ENCODE results near the gene PRH1.

Gene PRH1

DNA sequence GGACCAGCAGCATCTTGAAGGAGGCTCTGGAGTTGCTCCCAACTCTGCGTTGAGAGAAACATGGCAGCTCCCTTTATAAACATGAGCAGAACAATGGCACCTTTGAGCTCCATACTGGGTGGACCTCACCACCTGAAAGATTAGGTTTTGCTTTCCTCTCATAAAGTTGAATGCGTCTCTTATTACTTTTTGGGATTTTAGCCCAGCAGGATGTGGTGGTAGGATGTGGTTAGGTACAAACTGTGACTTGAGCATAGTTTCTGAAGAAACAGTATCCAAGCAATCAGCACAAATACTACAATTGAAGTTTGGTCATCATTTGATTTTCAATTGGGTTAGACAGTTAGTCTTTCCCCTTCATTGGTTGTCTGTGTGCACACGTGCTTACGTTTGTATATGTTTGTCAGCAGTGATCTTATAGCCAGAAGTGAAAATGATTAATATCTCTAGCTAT is 34.6 kb downstream of the PRH1 start, which contains the start of gene PRR4:
Gene PRR4, minus strand, starts transcription at position 51 of the 454 bp plus-strand sequence. Its CDS starts 38 bp downstream, at position 13.
- Histone ChIP-seq H3K27ac (ENCODE audit: low read depth, low read length) (no peak within 1 kb of the TSS), H3K9me3 (ENCODE audit: control insufficient read depth in 1 of 2, low read length in 2 of 2) (no peaks in the 10 kb centered on the region), H3K27me3 (ENCODE audit: control insufficient read depth in 1 of 2, insufficient read depth in 2 of 2, low read length in 2 of 2) (no peaks in the 10 kb centered on the region), H3K4me1 (ENCODE audit: control insufficient read depth in 1 of 2, insufficient read depth in 2 of 2, low read length in 2 of 2) (no peaks in the 10 kb centered on the region), H3K36me3 (ENCODE audit: control insufficient read depth in 1 of 2, insufficient read depth in 2 of 2, low read length in 2 of 2) (peaks cover 0 to 4% of the 10 kb centered on the region in 2 donors), H3K9ac (ENCODE audit: low read depth in 1 of 2, low read length in 2 of 2) (no peak within 1 kb of the TSS), H3K4me3 (ENCODE audit: low read depth in 1 of 2, low read length in 2 of 2) (no peak within 1 kb of the TSS)

DNA sequence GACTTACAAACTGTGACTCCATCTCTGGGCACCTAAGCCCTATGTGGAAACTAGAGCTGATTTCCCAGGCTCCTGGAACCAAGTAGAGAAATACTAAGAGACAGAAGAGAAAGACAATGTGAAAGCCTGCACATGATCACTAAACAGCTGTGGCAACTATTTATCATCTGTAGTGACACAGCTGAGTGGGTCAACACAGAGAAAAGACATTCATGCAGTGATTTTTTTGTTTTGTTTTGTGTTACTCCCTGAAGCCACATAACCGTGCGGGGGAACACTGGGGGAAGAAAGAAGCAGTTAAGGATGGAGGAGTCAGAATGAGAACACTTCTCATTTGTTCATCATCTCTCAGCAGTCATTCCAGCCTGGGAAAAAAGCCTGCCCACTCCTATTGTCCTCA is 36.3 kb downstream of the PRH1 start:
- Histone ChIP-seq H3K9me3 (ENCODE audit: control insufficient read depth in 1 of 2, low read length in 2 of 2) (no peaks in the 10 kb centered on the region), H3K36me3 (ENCODE audit: control insufficient read depth in 1 of 2, insufficient read depth in 2 of 2, low read length in 2 of 2) (peaks cover 0 to 4% of the 10 kb centered on the region in 2 donors), H3K27me3 (ENCODE audit: control insufficient read depth in 1 of 2, insufficient read depth in 2 of 2, low read length in 2 of 2) (no peaks in the 10 kb centered on the region), H3K27ac (ENCODE audit: low read depth, low read length) (no peak overlapping the region), H3K9ac (ENCODE audit: low read depth in 1 of 2, low read length in 2 of 2) (no peak overlapping the region), H3K4me1 (ENCODE audit: control insufficient read depth in 1 of 2, insufficient read depth in 2 of 2, low read length in 2 of 2) (no peaks in the 10 kb centered on the region), H3K4me3 (ENCODE audit: low read depth in 1 of 2, low read length in 2 of 2) (no peak overlapping the region)

DNA sequence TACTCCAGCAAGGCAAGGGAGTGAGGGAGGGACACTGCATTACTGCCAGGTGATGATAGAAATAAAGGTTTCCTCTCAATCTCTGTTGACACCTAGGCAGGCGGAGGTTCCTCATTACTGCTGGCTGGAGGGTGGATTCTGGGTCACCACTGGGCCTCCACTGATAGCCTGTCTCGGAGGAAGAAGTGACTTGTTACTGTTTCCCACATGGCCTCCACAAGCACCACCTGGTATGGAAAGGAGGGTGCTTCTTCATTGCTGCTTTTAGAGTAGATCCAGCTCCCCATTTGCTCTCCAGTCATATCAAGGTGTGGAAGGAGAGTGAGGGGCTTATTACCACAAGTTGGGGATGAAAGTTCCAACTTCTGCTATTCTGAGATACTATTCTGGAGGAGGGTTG is 41.2 kb downstream of the PRH1 start:
- no peak overlapping the region for H3K4me3 ChIP-seq (ENCODE audit: low read depth in 1 of 2, low read length in 2 of 2)
- no peaks in the 10 kb centered on the region for H3K9me3 ChIP-seq (ENCODE audit: control insufficient read depth in 1 of 2, low read length in 2 of 2)
- no peaks in the 10 kb centered on the region for H3K36me3 ChIP-seq (ENCODE audit: control insufficient read depth in 1 of 2, insufficient read depth in 2 of 2, low read length in 2 of 2)
- no peaks in the 10 kb centered on the region for H3K27me3 ChIP-seq (ENCODE audit: control insufficient read depth in 1 of 2, insufficient read depth in 2 of 2, low read length in 2 of 2)
- H3K4me1 ChIP-seq (ENCODE audit: control insufficient read depth in 1 of 2, insufficient read depth in 2 of 2, low read length in 2 of 2): no peaks in the 10 kb centered on the region
- no peak overlapping the region for H3K27ac ChIP-seq (ENCODE audit: low read depth, low read length)
- no peak overlapping the region for H3K9ac ChIP-seq (ENCODE audit: low read depth in 1 of 2, low read length in 2 of 2)

DNA sequence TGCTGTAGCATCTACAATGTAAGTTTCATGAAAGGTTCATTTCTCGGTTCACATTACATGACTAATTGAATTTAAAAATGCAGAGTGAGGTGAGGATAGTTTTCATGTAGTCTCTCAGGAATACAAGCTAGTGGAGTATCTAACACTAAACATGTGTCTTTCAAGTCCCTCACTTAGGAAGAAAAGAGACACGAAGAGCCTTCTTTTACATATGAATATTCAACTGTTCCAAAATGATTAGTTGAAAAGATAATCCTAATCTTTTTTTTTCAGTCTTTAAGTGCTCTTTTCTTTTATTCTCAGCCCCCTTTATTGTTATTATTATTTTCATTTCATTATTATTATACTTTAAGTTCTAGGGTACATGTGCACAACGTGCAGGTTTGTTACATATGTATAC is 45.6 kb downstream of the PRH1 start:
- peaks cover 0 to 3% of the 10 kb centered on the region in 2 donors for H3K9me3 ChIP-seq (ENCODE audit: control insufficient read depth in 1 of 2, low read length in 2 of 2)
- H3K36me3 ChIP-seq (ENCODE audit: control insufficient read depth in 1 of 2, insufficient read depth in 2 of 2, low read length in 2 of 2): no peaks in the 10 kb centered on the region
- no peak overlapping the region for H3K27ac ChIP-seq (ENCODE audit: low read depth, low read length)
- no peaks in the 10 kb centered on the region for H3K27me3 ChIP-seq (ENCODE audit: control insufficient read depth in 1 of 2, insufficient read depth in 2 of 2, low read length in 2 of 2)
- no peaks in the 10 kb centered on the region for H3K4me1 ChIP-seq (ENCODE audit: control insufficient read depth in 1 of 2, insufficient read depth in 2 of 2, low read length in 2 of 2)
- H3K4me3 ChIP-seq (ENCODE audit: low read depth in 1 of 2, low read length in 2 of 2): no peak overlapping the region
- H3K9ac ChIP-seq (ENCODE audit: low read depth in 1 of 2, low read length in 2 of 2): no peak overlapping the region
